Prostate gland (tissue), 2 donors: ENCODE measurements around the gene ESR2. TPM values are rescaled to one million over a fixed set of nuclear protein-coding genes. Genes with fewer than 3 reads are reported as not detected.

ENCODE experiments used
- DNase-seq: peaks from one replicate; pipeline ENCODE4 v3.0.0-alpha.2; 2019; ENCODE audit warnings: low spot score
- H3K27ac ChIP-seq, 2 donors: fragments of 200-600 bp; sonication (generic); 2 replicates each; pipeline ENCODE4 v1.5.1; 2017 to 2019
- H3K27me3 ChIP-seq: fragments of 200-600 bp; sonication (generic); replicated peaks from 2 replicates; pipeline ENCODE4 v1.5.1; 2019; ENCODE audit not compliant: insufficient read depth
- H3K36me3 ChIP-seq, 2 donors: fragments of 200-600 bp; sonication (generic); 1 replicate in 1 of 2; 2 replicates in 1 of 2; pipeline versions ENCODE4 v1.5.1 to v1.8.1; 2017 to 2019
- H3K4me1 ChIP-seq: fragments of 200-600 bp; sonication (generic); replicated peaks from 2 replicates; pipeline ENCODE4 v1.5.1; 2019
- H3K4me3 ChIP-seq, 2 donors: fragments of 200-600 bp; sonication (generic); 2 replicates each; pipeline ENCODE4 v1.5.1; 2017 to 2019
- H3K9me3 ChIP-seq: fragments of 200-600 bp; sonication (generic); 2 replicates; pipeline ENCODE4 v1.5.1; 2017
- POLR2A ChIP-seq: fragments of 450-650 bp; IDR thresholded peaks from one replicate; pipeline ENCODE4 v1.6.1; 2016; ENCODE audit warnings: antibody characterized with exemption, mild to moderate bottlenecking
- POLR2AphosphoS5 ChIP-seq: sonication (generic); formaldehyde crosslinking; IDR thresholded peaks from one replicate; pipeline ENCODE4 v1.6.1; 2017; ENCODE audit warnings: antibody characterized with exemption
- WGBS: methylation state at CpG from one replicate; pipeline ENCODE4 v1.1.5; 2018; 5-methylcytosine and 5-hydroxymethylcytosine counted together
- intact Hi-C: fragments of 100-400 bp; cut with DNase I; formaldehyde crosslinking; loops from one replicate; pipeline ENCODE4 v1.14.2; 2022
- total RNA-seq, 2 donors: library from RNA; depleted of rRNA; stranded (reverse); fragments of >200 nt; gene quantifications; one replicate each; pipeline ENCODE4 v1.1.0, GENCODE V29; 2016
- TF ChIP-seq, protein P1 (sequence below), 4 experiments: fragments of 200-600 bp in 2 of 4; fragments of 450-650 bp in 2 of 4; sonication (generic) in 2 of 4; IDR thresholded peaks; 1 replicate in 3 of 4; 2 replicates in 1 of 4; pipeline ENCODE4 v1.5.1; 2016 to 2019; ENCODE audit warnings: antibody characterized with exemption in 4 of 4, mild to moderate bottlenecking in 2 of 4, moderate library complexity in 2 of 4

Gene ESR2
- total RNA-seq, 2 donors from 2014 or later = 0.68 to 21.4 TPM

DNA sequence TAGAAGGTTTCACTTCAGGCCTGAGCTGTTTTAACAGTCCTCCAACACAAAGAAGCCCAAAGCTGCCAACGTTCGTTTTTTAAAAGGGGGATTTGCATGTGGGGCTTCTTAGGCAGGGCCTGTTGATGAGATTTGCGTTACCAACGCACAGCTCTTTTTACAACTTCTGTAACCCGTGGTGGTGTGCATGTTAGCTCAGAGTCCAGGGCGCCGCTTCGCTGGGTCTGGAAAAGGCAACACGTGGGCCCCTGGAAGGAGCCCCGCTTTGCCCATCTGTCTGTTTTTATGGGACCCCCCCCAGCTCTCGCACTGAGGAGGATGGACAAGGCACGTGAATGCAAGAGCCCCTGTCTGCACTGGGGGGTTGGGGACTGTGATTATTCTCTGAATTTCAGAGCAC, 84.0 kb downstream of the ESR2 start:
- intact Hi-C loops = no loop called here
- no peaks in the 10 kb centered on the region for H3K9me3 ChIP-seq
- no peak overlapping the region for H3K27ac ChIP-seq
- H3K36me3 ChIP-seq = no peaks in the 10 kb centered on the region
- H3K27me3 ChIP-seq = no peaks in the 10 kb centered on the region
- no peak for TF ChIP-seq POLR2AphosphoS5
- TF ChIP-seq, protein P1, sequence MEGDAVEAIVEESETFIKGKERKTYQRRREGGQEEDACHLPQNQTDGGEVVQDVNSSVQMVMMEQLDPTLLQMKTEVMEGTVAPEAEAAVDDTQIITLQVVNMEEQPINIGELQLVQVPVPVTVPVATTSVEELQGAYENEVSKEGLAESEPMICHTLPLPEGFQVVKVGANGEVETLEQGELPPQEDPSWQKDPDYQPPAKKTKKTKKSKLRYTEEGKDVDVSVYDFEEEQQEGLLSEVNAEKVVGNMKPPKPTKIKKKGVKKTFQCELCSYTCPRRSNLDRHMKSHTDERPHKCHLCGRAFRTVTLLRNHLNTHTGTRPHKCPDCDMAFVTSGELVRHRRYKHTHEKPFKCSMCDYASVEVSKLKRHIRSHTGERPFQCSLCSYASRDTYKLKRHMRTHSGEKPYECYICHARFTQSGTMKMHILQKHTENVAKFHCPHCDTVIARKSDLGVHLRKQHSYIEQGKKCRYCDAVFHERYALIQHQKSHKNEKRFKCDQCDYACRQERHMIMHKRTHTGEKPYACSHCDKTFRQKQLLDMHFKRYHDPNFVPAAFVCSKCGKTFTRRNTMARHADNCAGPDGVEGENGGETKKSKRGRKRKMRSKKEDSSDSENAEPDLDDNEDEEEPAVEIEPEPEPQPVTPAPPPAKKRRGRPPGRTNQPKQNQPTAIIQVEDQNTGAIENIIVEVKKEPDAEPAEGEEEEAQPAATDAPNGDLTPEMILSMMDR (IDR thresholded peaks at IDR 0.05) = no peak
- TF ChIP-seq POLR2A = no peak
- DNase-seq = no peak
- no peaks in the 10 kb centered on the region for H3K4me1 ChIP-seq
- no peak overlapping the region for H3K4me3 ChIP-seq
- 65% methylated on average over 12 of the region's 12 CpGs for WGBS

DNA sequence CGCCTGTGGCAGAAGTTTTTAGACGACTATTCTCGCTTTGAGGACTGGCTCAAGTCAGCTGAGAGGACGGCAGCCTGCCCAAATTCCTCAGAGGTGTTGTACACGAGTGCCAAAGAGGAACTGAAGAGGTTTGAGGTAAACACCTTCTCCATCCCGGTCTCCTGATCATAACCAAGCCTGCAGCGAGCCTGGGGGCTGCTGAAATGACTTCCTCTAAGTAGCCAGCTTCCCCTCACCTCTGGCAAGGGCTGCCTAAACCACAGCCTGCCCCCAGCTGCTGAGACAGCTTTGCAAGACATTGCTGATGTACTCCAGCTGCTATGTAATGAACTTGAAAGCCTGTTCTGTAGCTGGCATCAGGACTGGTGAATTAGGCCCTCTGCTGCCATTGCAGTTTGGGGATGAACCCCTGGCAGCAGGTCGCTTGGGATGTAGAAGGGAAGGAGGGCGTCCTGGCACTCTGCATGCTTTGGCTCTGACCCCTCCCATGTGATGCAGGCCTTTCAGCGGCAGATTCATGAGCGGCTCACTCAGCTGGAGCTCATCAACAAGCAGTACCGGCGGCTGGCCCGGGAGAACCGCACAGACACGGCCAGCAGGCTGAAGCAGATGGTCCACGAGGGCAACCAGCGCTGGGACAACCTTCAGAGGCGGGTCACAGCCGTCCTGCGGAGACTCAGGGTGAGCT, 84.6 kb downstream of the ESR2 start:
- no peak for TF ChIP-seq POLR2A
- TF ChIP-seq, protein P1 (IDR thresholded peaks at IDR 0.05) = no peak
- no peak for TF ChIP-seq POLR2AphosphoS5
- WGBS = 58% methylated on average over 21 of the region's 21 CpGs
- no peak overlapping the region for H3K27ac ChIP-seq
- intact Hi-C loops = no loop called here
- H3K4me3 ChIP-seq = no peak overlapping the region
- H3K9me3 ChIP-seq = no peaks in the 10 kb centered on the region
- no peaks in the 10 kb centered on the region for H3K36me3 ChIP-seq
- no peaks in the 10 kb centered on the region for H3K4me1 ChIP-seq
- no peak for DNase-seq
- no peaks in the 10 kb centered on the region for H3K27me3 ChIP-seq

DNA sequence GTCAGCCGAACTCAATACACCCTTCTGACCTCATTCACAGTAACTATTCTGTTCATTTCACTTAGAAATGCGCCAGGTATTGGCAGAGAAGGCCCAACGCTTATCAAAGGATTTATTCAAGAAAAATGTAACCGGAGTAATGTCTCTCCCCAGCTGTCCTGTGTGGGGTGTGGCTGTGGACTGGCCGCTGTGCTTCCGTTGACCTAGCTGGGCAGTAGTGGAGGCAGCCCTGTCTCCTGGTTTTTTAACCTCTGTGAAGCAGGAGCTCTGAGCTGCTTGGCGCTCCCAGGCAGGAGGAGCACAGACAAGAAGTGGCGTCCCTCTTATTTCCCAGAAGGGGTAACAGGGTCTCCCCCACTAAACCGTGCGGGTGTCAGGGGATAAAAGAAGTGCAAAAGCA, 85.2 kb downstream of the ESR2 start:
- Histone ChIP-seq H3K4me3 (no peak overlapping the region), H3K36me3 (no peaks in the 10 kb centered on the region), H3K9me3 (no peaks in the 10 kb centered on the region), H3K27me3 (no peaks in the 10 kb centered on the region), H3K4me1 (no peaks in the 10 kb centered on the region), H3K27ac (no peak overlapping the region)
- 82% methylated on average over 10 of the region's 10 CpGs for WGBS
- intact Hi-C loops = no loop called here
- TF ChIP-seq, protein P1 (IDR thresholded peaks at IDR 0.05) = no peak
- TF ChIP-seq POLR2AphosphoS5 (no peak), POLR2A (no peak)
- DNase-seq = no peak

DNA sequence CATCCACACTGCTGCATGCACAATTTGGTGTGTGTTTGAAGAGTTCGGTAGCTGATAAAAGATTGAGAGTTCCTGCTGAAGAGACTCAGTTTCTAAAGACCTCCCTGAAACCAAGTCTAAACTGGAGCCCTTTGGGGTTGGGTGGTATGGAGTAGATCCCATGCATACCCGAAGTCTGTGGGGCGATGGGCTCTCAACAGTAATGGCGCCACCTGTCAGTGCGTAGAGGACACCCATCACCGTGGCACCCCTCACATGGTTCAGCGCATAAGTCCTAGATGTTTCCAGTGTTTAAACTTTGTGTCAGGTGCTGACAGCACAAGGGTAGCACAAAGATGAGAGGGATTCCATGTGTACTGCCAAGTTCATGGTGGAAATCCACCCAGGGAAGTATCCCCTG, 85.9 kb downstream of the ESR2 start:
- WGBS = 96% methylated on average over 7 of the region's 7 CpGs

DNA sequence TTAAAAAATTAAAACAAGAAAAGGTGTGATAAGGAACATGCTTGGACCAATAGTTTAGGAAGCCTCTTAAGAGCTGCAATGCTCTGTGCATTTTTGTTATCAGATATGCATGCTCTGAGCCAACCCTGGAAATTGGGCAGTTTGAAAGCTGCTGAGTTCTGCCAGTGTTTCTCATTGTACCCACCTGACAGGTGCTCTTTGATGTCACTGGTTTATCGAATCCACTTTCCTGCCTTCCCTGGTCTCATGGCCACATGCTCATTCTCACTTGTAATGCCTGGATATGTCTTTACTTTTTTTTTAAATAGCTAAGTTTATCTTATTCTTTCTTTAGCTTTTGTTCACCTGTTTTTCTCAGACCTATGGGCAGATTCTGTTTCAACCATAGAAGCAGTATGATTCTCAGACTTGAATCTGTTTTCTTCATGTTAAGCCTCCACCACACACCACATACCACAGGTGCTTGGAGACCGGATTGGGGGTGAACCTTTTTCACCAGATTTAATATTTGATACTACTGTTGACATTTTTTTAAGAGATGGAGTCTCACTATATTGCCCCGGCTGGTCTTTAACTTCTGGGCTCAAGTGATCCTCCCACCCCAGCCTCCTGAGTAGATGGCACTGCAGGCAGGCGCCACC, 90.7 kb downstream of the ESR2 start:
- DNase-seq = no peak
- no peak for TF ChIP-seq POLR2AphosphoS5
- TF ChIP-seq, protein P1 (IDR thresholded peaks at IDR 0.05) = no peak
- no peak for TF ChIP-seq POLR2A
- H3K36me3 ChIP-seq = no peaks in the 10 kb centered on the region
- intact Hi-C loops = no loop called here
- 90% methylated on average over 4 of the region's 4 CpGs for WGBS
- H3K4me3 ChIP-seq = no peak overlapping the region
- no peak overlapping the region for H3K27ac ChIP-seq
- no peaks in the 10 kb centered on the region for H3K4me1 ChIP-seq
- H3K27me3 ChIP-seq = no peaks in the 10 kb centered on the region
- H3K9me3 ChIP-seq = no peaks in the 10 kb centered on the region

More for the DNA sequence above, 85.9 kb downstream of the ESR2 start:
- H3K4me3 ChIP-seq = no peak overlapping the region
- H3K27me3 ChIP-seq = no peaks in the 10 kb centered on the region
- H3K27ac ChIP-seq = no peak overlapping the region
- no peaks in the 10 kb centered on the region for H3K36me3 ChIP-seq
- no peak for TF ChIP-seq POLR2AphosphoS5
- TF ChIP-seq POLR2A = no peak
- H3K9me3 ChIP-seq = no peaks in the 10 kb centered on the region
- H3K4me1 ChIP-seq = no peaks in the 10 kb centered on the region
- no peak for DNase-seq
- intact Hi-C loops = no loop called here
